SU-DHL-6 (cell line): ENCODE results near the gene API5.

Source experiments
- H2AFZ ChIP-seq: fragments of 200-600 bp; sonication (generic); 2 replicates; pipeline ENCODE4 v1.6.1; 2014; ENCODE audit warnings: low read depth, mild to moderate bottlenecking, moderate library complexity, mixed read lengths, antibody characterized with exemption, low read length; ENCODE audit not compliant: severe bottlenecking
- H3F3A ChIP-seq: fragments of 200-600 bp; shearing (Covaris generic); 2 replicates; pipeline ENCODE4 v1.6.0; 2016; ENCODE audit warnings: antibody characterized with exemption, mild to moderate bottlenecking; ENCODE audit not compliant: insufficient read depth
- H3K27ac ChIP-seq: fragments of 200-600 bp; sonication (generic); 2 replicates; pipeline ENCODE4 v1.5.1; 2016; ENCODE audit warnings: low read depth, mild to moderate bottlenecking, low read length, moderate library complexity, mixed read lengths
- H3K27me3 ChIP-seq: fragments of 200-600 bp; sonication (generic), shearing (Covaris generic); 2 replicates; pipeline ENCODE4 v1.6.0; 2014; ENCODE audit warnings: mild to moderate bottlenecking, low read length
- H3K36me3 ChIP-seq: fragments of 200-600 bp; sonication (generic); 2 replicates; pipeline ENCODE4 v1.6.1; 2014; ENCODE audit warnings: mild to moderate bottlenecking, low read length, mixed read lengths
- H3K4me2 ChIP-seq: fragments of 300-600, 200-600 bp; shearing (Covaris generic), sonication (generic); 2 replicates; pipeline ENCODE4 v1.6.0; 2014; ENCODE audit warnings: low read length, low read depth, mild to moderate bottlenecking; ENCODE audit not compliant: poor library complexity, severe bottlenecking
- H3K4me3 ChIP-seq: fragments of 200-600 bp; sonication (generic); 2 replicates; pipeline ENCODE4 v1.5.1; 2014; ENCODE audit warnings: antibody characterized with exemption, low read length, mild to moderate bottlenecking, mixed read lengths; ENCODE audit not compliant: insufficient read depth, poor library complexity, severe bottlenecking
- H3K79me2 ChIP-seq: fragments of 200-600 bp; sonication (generic); 2 replicates; pipeline ENCODE4 v1.6.1; 2014; ENCODE audit warnings: mild to moderate bottlenecking, low read length, moderate library complexity; ENCODE audit not compliant: insufficient read depth
- H3K9ac ChIP-seq: fragments of 200-600 bp; sonication (generic); 2 replicates; pipeline ENCODE4 v1.7.0; 2014; ENCODE audit warnings: mild to moderate bottlenecking, low read length
- H3K9me2 ChIP-seq: fragments of 200-600 bp; sonication (generic); replicated peaks from 2 replicates; pipeline ENCODE4 v1.6.1; 2014; ENCODE audit warnings: low read length; ENCODE audit not compliant: insufficient read depth
- H3K9me3 ChIP-seq: fragments of 200-600 bp; sonication (generic); 2 replicates; pipeline ENCODE4 v1.6.1; 2014; ENCODE audit warnings: low read length, mixed read lengths; ENCODE audit not compliant: insufficient read depth
- H4K20me1 ChIP-seq: fragments of 200-600 bp; sonication (generic); 2 replicates; pipeline ENCODE4 v1.6.1; 2014; ENCODE audit warnings: low read depth, mild to moderate bottlenecking, antibody characterized with exemption, low read length, moderate library complexity, mixed read lengths
- EZH2phosphoT487 ChIP-seq: fragments of 200-600 bp; sonication (generic), shearing (Covaris generic); conservative IDR thresholded peaks from 2 replicates; pipeline ENCODE4 v1.6.1; 2018; ENCODE audit warnings: mild to moderate bottlenecking, antibody characterized with exemption, low read length, moderate library complexity, mixed read lengths
- TF ChIP-seq, protein P1 (sequence below): fragments of 200-600 bp; sonication (generic); IDR thresholded peaks from one replicate; pipeline ENCODE4 v1.5.1; 2017; ENCODE audit warnings: antibody characterized with exemption, mild to moderate bottlenecking, low read length, moderate library complexity; ENCODE audit not compliant: insufficient read depth, poor library complexity, severe bottlenecking

The API5 gene

DNA sequence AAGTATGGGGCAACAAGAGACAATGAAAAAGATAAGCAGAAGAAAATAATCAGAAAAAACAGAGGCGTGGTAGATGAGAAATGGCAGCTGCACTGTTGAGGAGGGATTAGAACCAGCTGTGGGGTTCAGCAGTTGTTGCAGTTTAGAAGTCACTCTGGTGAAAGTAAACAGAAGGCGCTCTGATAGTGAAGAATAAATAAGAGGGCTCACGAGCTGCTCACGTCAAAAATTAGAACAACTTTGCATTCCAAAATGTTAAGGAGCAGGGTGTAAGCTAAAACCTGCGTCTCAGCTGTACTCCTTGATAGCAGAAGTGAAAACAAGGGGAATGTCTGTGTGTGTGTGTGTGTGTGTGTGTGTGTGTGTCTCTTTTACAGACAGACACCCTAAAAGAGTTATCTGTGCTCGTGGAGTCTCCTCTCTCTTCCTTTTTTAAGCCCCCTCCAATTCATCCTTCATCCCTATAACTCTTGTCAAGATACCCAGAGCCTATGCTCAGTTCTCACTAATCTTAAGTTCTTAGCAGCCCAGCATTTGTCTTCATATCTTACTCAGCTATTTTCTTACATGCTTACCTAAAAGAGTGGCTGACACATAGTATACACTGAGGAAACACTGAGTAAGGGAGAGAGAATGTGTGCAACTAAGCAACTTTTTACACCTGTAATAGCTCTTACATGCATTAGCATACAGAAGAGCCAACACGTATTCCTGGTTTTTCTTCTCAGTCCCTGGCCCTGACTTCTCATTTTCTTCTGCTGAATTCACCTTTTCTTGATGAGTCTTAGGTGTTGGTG lies 55.8 kb downstream of the API5 start:
- no peak overlapping the region for H3K9ac ChIP-seq
- no peak overlapping the region for H3K4me2 ChIP-seq
- H3K36me3 ChIP-seq, result peaks cover 9% of the 10 kb centered on the region; the same call in 1 of the 2 replicates

DNA sequence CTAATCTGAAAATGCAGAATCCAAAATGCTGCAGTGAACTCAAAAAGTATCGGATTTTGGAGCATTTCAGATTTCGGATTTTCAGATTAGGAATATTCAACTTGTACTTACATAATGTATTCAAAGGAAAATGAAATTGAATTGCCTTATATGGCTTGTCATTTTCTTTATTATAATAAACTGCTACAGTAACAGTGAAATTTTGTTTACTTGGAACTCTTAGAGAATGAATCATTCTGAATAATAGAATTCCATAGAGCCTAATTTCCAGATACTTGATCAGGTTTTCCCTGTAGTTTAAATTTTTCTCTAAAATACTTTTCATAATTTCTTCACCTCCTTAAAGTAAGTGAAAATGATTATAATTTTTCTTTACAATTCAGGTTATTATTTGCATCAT lies 64.3 kb downstream of the API5 start:
- H4K20me1 ChIP-seq, result peaks cover 16% of the 10 kb centered on the region; the same call in 1 of the 2 replicates
- H3K4me3 ChIP-seq, result no peak overlapping the region
- no peak overlapping the region for H3K9ac ChIP-seq
- H3K27me3 ChIP-seq, result no peaks in the 10 kb centered on the region
- no peak overlapping the region for H3K4me2 ChIP-seq
- H3F3A ChIP-seq, result 0 out of 2 replicates have a peak, but pooled peaks cover 7% of the 10 kb centered on the region
- no peak overlapping the region for H2AFZ ChIP-seq
- H3K36me3 ChIP-seq, result peaks cover 14% of the 10 kb centered on the region; the same call in 1 of the 2 replicates
- no peaks in the 10 kb centered on the region for H3K9me3 ChIP-seq
- H3K9me2 ChIP-seq, result no peaks in the 10 kb centered on the region
- peaks cover 61% of the 10 kb centered on the region for H3K79me2 ChIP-seq
- no peak for TF ChIP-seq EZH2phosphoT487
- TF ChIP-seq, protein P1, sequence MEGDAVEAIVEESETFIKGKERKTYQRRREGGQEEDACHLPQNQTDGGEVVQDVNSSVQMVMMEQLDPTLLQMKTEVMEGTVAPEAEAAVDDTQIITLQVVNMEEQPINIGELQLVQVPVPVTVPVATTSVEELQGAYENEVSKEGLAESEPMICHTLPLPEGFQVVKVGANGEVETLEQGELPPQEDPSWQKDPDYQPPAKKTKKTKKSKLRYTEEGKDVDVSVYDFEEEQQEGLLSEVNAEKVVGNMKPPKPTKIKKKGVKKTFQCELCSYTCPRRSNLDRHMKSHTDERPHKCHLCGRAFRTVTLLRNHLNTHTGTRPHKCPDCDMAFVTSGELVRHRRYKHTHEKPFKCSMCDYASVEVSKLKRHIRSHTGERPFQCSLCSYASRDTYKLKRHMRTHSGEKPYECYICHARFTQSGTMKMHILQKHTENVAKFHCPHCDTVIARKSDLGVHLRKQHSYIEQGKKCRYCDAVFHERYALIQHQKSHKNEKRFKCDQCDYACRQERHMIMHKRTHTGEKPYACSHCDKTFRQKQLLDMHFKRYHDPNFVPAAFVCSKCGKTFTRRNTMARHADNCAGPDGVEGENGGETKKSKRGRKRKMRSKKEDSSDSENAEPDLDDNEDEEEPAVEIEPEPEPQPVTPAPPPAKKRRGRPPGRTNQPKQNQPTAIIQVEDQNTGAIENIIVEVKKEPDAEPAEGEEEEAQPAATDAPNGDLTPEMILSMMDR, result no peak
- no peak overlapping the region for H3K27ac ChIP-seq

More for the DNA sequence above, 55.8 kb downstream of the API5 start:
- H2AFZ ChIP-seq, result no peak overlapping the region
- no peaks in the 10 kb centered on the region for H3K9me3 ChIP-seq
- no peak overlapping the region for H3K4me3 ChIP-seq
- TF ChIP-seq EZH2phosphoT487, result no peak
- TF ChIP-seq, protein P1, result no peak
- peaks cover 93% of the 10 kb centered on the region for H3K79me2 ChIP-seq
- no peaks in the 10 kb centered on the region for H3K9me2 ChIP-seq
- H3K27me3 ChIP-seq, result no peaks in the 10 kb centered on the region
- H4K20me1 ChIP-seq, result no peaks in the 10 kb centered on the region
- no peak overlapping the region for H3K27ac ChIP-seq
- H3F3A ChIP-seq, result no peaks in the 10 kb centered on the region

DNA sequence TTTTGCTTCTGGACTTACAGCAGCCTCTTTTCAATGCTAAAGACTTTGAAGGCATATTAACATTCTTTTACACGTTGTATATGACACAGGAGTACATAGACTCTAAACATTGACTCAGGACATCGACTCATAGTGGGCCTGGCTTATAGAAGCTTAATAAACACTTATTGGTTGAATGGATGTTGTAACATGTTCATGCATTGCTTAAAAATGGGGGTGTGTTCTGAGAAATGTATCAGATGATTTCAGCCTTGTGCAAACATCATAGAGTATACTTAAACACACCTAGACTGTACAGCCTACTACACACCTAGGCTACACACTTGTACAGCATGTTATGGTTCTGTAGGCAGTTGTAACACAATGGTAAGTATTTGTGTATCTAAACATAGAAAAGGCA lies 64.8 kb downstream of the API5 start:
- Histone ChIP-seq H3K4me3 (no peak overlapping the region), H3K27ac (no peak overlapping the region), H3K4me2 (no peak overlapping the region), H2AFZ (no peak overlapping the region), H3K9me2 (no peaks in the 10 kb centered on the region), H3K79me2 (peaks cover 56% of the 10 kb centered on the region), H3K9ac (no peak overlapping the region), H3K36me3 (peaks cover 14% of the 10 kb centered on the region; the same call in 1 of the 2 replicates), H3F3A (0 out of 2 replicates have a peak, but pooled peaks cover 7% of the 10 kb centered on the region), H3K9me3 (no peaks in the 10 kb centered on the region), H3K27me3 (no peaks in the 10 kb centered on the region), H4K20me1 (peaks cover 16% of the 10 kb centered on the region; the same call in 1 of the 2 replicates)
- TF ChIP-seq, protein P1, result no peak
- TF ChIP-seq EZH2phosphoT487, result no peak
